PC-9 (cell line): ENCODE data around the gene ABL2.

ENCODE experiments used
- EZH2 ChIP-seq: fragments of 200-600 bp; sonication (generic); IDR thresholded peaks from 2 replicates; pipeline ENCODE4 v1.8.0; 2017; ENCODE audit warnings: antibody characterized with exemption, low read depth
- TF ChIP-seq, protein P1 (sequence below): fragments of 200-600 bp; sonication (generic); conservative IDR thresholded peaks from 2 replicates; pipeline ENCODE4 v1.6.1; 2017; ENCODE audit warnings: mixed run types, antibody characterized with exemption, mild to moderate bottlenecking, moderate library complexity

DNA sequence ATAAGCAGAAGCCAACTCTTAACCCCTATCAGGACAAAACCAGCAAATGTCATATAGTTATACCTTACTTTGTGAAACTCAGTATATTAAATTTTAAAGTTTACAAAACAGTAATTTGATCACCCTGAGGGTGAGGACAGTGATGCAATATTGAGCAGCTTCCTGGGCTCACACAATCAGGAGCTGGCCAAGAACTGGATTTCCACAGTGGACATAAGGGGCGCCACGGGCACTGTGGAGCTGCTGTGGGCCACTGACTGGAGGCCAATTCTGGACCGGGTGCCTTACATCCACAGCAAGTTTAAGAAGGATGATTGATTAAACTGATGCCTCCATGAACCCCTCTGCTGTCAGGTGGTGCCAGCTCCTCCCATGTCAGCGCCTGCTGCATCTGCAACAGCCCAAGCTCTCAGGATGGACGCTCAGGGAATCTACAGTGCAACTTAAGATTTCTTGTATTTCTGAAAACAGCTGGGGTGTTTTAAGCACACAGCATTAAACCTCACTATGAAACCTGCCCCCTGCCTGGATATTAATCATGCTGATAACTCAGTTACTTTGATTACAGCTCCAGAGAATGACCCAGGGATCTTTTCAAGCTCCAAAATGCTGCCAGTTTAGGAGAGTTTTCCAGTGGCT, 91.7 kb downstream of the ABL2 start:
- TF ChIP-seq, protein P1, sequence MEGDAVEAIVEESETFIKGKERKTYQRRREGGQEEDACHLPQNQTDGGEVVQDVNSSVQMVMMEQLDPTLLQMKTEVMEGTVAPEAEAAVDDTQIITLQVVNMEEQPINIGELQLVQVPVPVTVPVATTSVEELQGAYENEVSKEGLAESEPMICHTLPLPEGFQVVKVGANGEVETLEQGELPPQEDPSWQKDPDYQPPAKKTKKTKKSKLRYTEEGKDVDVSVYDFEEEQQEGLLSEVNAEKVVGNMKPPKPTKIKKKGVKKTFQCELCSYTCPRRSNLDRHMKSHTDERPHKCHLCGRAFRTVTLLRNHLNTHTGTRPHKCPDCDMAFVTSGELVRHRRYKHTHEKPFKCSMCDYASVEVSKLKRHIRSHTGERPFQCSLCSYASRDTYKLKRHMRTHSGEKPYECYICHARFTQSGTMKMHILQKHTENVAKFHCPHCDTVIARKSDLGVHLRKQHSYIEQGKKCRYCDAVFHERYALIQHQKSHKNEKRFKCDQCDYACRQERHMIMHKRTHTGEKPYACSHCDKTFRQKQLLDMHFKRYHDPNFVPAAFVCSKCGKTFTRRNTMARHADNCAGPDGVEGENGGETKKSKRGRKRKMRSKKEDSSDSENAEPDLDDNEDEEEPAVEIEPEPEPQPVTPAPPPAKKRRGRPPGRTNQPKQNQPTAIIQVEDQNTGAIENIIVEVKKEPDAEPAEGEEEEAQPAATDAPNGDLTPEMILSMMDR: no peak
- TF ChIP-seq EZH2: no peak
